ENCODE results near the gene CASP12.

Gene CASP12

GRCh38 chr11:104907521-104908185, 9.4 kb upstream of the CASP12 start:
- no peak for ATAC-seq
- TF ChIP-seq, protein P1, sequence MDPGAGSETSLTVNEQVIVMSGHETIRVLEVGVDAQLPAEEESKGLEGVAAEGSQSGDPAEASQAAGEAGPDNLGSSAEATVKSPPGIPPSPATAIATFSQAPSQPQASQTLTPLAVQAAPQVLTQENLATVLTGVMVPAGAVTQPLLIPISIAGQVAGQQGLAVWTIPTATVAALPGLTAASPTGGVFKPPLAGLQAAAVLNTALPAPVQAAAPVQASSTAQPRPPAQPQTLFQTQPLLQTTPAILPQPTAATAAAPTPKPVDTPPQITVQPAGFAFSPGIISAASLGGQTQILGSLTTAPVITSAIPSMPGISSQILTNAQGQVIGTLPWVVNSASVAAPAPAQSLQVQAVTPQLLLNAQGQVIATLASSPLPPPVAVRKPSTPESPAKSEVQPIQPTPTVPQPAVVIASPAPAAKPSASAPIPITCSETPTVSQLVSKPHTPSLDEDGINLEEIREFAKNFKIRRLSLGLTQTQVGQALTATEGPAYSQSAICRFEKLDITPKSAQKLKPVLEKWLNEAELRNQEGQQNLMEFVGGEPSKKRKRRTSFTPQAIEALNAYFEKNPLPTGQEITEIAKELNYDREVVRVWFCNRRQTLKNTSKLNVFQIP (CRISPR knock-in tag; IDR thresholded peaks at IDR 0.05; ENCODE audit: borderline replicate concordance, low read depth), result no peak
- TF ChIP-seq, protein P2, sequence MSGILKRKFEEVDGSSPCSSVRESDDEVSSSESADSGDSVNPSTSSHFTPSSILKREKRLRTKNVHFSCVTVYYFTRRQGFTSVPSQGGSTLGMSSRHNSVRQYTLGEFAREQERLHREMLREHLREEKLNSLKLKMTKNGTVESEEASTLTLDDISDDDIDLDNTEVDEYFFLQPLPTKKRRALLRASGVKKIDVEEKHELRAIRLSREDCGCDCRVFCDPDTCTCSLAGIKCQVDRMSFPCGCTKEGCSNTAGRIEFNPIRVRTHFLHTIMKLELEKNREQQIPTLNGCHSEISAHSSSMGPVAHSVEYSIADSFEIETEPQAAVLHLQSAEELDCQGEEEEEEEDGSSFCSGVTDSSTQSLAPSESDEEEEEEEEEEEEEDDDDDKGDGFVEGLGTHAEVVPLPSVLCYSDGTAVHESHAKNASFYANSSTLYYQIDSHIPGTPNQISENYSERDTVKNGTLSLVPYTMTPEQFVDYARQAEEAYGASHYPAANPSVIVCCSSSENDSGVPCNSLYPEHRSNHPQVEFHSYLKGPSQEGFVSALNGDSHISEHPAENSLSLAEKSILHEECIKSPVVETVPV (CRISPR knock-in tag; IDR thresholded peaks at IDR 0.05), result no peak
- TF ChIP-seq OSR1 (CRISPR knock-in tag; IDR thresholded peaks at IDR 0.05), result no peak
- no peak for TF ChIP-seq TCF4 (CRISPR knock-in tag; IDR thresholded peaks at IDR 0.05; ENCODE audit: borderline replicate concordance)
- no peak for TF ChIP-seq ISL1 (CRISPR knock-in tag; IDR thresholded peaks at IDR 0.05)
- no peak for TF ChIP-seq GLIS3 (CRISPR knock-in tag; IDR thresholded peaks at IDR 0.05)
- TF ChIP-seq CREB5 (CRISPR knock-in tag; IDR thresholded peaks at IDR 0.05; ENCODE audit: low read depth), result no peak
- no peak for TF ChIP-seq PPARA (CRISPR knock-in tag; IDR thresholded peaks at IDR 0.05; ENCODE audit: borderline replicate concordance)
- no peak for TF ChIP-seq ZFP30 (CRISPR knock-in tag; IDR thresholded peaks at IDR 0.05)
- no peak for TF ChIP-seq CSDC2 (CRISPR knock-in tag; IDR thresholded peaks at IDR 0.05)
- TF ChIP-seq ESRRG (CRISPR knock-in tag; IDR thresholded peaks at IDR 0.05), result no peak
- TF ChIP-seq ZFP3 (CRISPR knock-in tag; IDR thresholded peaks at IDR 0.05), result no peak
- TF ChIP-seq BACH2 (CRISPR knock-in tag; IDR thresholded peaks at IDR 0.05; ENCODE audit: borderline replicate concordance), result no peak
- TF ChIP-seq TOX (CRISPR knock-in tag; IDR thresholded peaks at IDR 0.05; ENCODE audit: borderline replicate concordance), result no peak
- no peak for TF ChIP-seq RARB (CRISPR knock-in tag; IDR thresholded peaks at IDR 0.05)
- no peak for TF ChIP-seq ZC3H10 (CRISPR knock-in tag; IDR thresholded peaks at IDR 0.05)

DNA sequence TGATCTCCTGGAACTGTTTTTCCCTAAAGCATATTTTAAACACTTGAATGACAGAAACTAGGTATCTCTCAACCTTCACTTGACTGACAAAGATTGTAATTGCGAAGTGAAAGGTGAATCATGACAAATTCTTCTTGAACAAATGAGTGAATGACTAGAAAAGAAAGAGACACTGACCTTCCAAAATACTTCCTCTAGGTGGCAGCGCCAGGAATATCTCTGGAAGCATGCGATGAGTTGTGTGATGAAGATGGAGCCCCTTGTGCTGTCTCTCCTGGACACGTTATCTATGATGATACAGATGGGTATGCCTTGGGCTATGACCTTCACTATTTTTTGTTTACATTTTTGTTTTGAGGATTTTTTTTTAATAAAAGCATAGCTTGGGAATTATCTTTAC, 7.0 kb upstream of the CASP12 start:
- no peak for ATAC-seq
- TF ChIP-seq ESRRG (CRISPR knock-in tag; IDR thresholded peaks at IDR 0.05), result no peak
- no peak for TF ChIP-seq OSR1 (CRISPR knock-in tag; IDR thresholded peaks at IDR 0.05)
- TF ChIP-seq BACH2 (CRISPR knock-in tag; IDR thresholded peaks at IDR 0.05; ENCODE audit: borderline replicate concordance), result no peak
- no peak for TF ChIP-seq CSDC2 (CRISPR knock-in tag; IDR thresholded peaks at IDR 0.05)

DNA sequence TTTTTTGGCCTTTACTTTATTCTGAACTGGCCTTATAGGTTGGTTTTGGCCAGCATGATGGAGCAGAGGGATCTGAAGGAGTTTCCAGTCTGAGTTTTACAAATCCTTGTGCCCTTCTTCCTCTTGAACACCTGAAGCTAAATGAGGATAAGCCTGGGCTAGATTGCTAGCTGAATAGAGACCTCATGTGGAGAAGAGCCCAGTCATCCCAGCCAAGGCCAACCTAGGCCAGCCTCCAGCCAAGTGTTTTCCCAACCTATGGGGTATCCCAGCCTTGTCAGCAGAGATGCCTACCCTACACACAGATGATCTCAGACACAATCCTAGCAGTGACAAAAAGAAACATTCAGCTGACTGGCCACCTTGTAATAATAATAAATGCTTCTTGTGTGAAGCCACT, 966 bp upstream of the CASP12 start:
- ATAC-seq, result no peak
- TF ChIP-seq GLIS3 (CRISPR knock-in tag; IDR thresholded peaks at IDR 0.05), result no peak
- no peak for TF ChIP-seq CSDC2 (CRISPR knock-in tag; IDR thresholded peaks at IDR 0.05)
- TF ChIP-seq ZNF70 (CRISPR knock-in tag; IDR thresholded peaks at IDR 0.05), result no peak
- no peak for TF ChIP-seq ESRRG (CRISPR knock-in tag; IDR thresholded peaks at IDR 0.05)

- TF ChIP-seq ESRRG (CRISPR knock-in tag; IDR thresholded peaks at IDR 0.05), result no peak
- TF ChIP-seq GLIS3 (CRISPR knock-in tag; IDR thresholded peaks at IDR 0.05), result no peak
- no peak for TF ChIP-seq ZFP3 (CRISPR knock-in tag; IDR thresholded peaks at IDR 0.05)
- TF ChIP-seq ZFP30 (CRISPR knock-in tag; IDR thresholded peaks at IDR 0.05), result no peak
- TF ChIP-seq, protein P3, sequence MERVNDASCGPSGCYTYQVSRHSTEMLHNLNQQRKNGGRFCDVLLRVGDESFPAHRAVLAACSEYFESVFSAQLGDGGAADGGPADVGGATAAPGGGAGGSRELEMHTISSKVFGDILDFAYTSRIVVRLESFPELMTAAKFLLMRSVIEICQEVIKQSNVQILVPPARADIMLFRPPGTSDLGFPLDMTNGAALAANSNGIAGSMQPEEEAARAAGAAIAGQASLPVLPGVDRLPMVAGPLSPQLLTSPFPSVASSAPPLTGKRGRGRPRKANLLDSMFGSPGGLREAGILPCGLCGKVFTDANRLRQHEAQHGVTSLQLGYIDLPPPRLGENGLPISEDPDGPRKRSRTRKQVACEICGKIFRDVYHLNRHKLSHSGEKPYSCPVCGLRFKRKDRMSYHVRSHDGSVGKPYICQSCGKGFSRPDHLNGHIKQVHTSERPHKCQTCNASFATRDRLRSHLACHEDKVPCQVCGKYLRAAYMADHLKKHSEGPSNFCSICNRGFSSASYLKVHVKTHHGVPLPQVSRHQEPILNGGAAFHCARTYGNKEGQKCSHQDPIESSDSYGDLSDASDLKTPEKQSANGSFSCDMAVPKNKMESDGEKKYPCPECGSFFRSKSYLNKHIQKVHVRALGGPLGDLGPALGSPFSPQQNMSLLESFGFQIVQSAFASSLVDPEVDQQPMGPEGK (CRISPR knock-in tag; IDR thresholded peaks at IDR 0.05; ENCODE audit: borderline replicate concordance), result no peak
- no peak for TF ChIP-seq RARB (CRISPR knock-in tag; IDR thresholded peaks at IDR 0.05)
- TF ChIP-seq ZNF565 (CRISPR knock-in tag; conservative IDR thresholded peaks at IDR 0.05; ENCODE audit: low read depth), result no peak
- TF ChIP-seq ZC3H10 (CRISPR knock-in tag; IDR thresholded peaks at IDR 0.05), result no peak
- no peak for TF ChIP-seq PPARA (CRISPR knock-in tag; IDR thresholded peaks at IDR 0.05; ENCODE audit: borderline replicate concordance)
- no peak for TF ChIP-seq SNAI2 (CRISPR knock-in tag; IDR thresholded peaks at IDR 0.05)
- TF ChIP-seq ARNTL (CRISPR knock-in tag; IDR thresholded peaks at IDR 0.05; ENCODE audit: borderline replicate concordance, low read depth), result no peak
- TF ChIP-seq TCF4 (CRISPR knock-in tag; IDR thresholded peaks at IDR 0.05; ENCODE audit: borderline replicate concordance), result no peak
- no peak for TF ChIP-seq TOX (CRISPR knock-in tag; IDR thresholded peaks at IDR 0.05; ENCODE audit: borderline replicate concordance)
- TF ChIP-seq, protein P1 (CRISPR knock-in tag; IDR thresholded peaks at IDR 0.05; ENCODE audit: borderline replicate concordance, low read depth), result no peak
- TF ChIP-seq ISL1 (CRISPR knock-in tag; IDR thresholded peaks at IDR 0.05), result no peak
- TF ChIP-seq CSDC2 (CRISPR knock-in tag; IDR thresholded peaks at IDR 0.05), result no peak
- no peak for TF ChIP-seq BACH2 (CRISPR knock-in tag; IDR thresholded peaks at IDR 0.05; ENCODE audit: borderline replicate concordance)
- no peak for TF ChIP-seq ZNF70 (CRISPR knock-in tag; IDR thresholded peaks at IDR 0.05)
- no peak for TF ChIP-seq ZNF8 (CRISPR knock-in tag; IDR thresholded peaks at IDR 0.05)
- ATAC-seq, result no peak
Observed at GRCh38 chr11:104898685-104899013, 389 bp upstream of the CASP12 start.

All from SK-N-SH treated with all-trans-retinoic acid at 6 μM for 48 hours (cell line).